HepG2 (cell line): ENCODE measurements around the gene FRMPD3. TPM values are rescaled to one million over a fixed set of nuclear protein-coding genes. Genes with fewer than 3 reads are reported as not detected.

Experiments
- ATAC-seq: fragments of 200-7000 bp; cut with Tn5 transposase; 3 replicates; pipeline ENCODE4 v1.9.1; 2020; ENCODE audit warnings: mild to moderate bottlenecking, moderate library complexity
- BruUV-seq: library from RNA; stranded (reverse); fragments of 400-500 nt; replicated peaks from 2 replicates; lab custom pipeline; 2021; lab: Mats Ljungman, UMichigan
- CTCF ChIA-PET: fragments of 300-600 bp; formaldehyde crosslinking; extraction: SDS; loops from one replicate; lab custom pipeline; 2021; ENCODE audit warnings: low total read pairs, inconsistent platforms, low intra/inter-chr PET ratio; lab: Yijun Ruan, JAX
- POLR2A ChIA-PET: fragments of 350-600 bp; sonication (Branson Sonifier 250); formaldehyde crosslinking; loops from one replicate; lab custom pipeline; 2020; ENCODE audit warnings: antibody characterized with exemption, inconsistent platforms; lab: Yijun Ruan, JAX
- DNase-seq: peaks from one replicate; pipeline ENCODE4 v3.0.0-alpha.2; 2015; ENCODE audit warnings: low spot score
- FAIRE-seq: peaks from 3 replicates; lab custom pipeline; 2011; peaks lifted over from hg19 to GRCh38; lab: Jason Lieb, UNC
- H2AFZ ChIP-seq: one replicate; pipeline ENCODE4 v1.6.1; 2011; ENCODE audit warnings: low read length, inconsistent platforms
- H3K27ac ChIP-seq: fragments of 300-600 bp; 3 replicates; pipeline ENCODE4 v1.8.0; 2011; ENCODE audit warnings: mixed run types, mild to moderate bottlenecking, mixed read lengths, low read length, inconsistent platforms; ENCODE audit not compliant: insufficient read depth; ENCODE audit errors: extremely low read length
- H3K27me3 ChIP-seq, 2 experiments: fragments of 200-600 bp in 1 of 2; 2 replicates in 1 of 2; 3 replicates in 1 of 2; pipeline versions ENCODE4 v1.6.0 to v1.8.0; 2011; ENCODE audit warnings: low read length in 2 of 2, mild to moderate bottlenecking in 2 of 2, moderate library complexity in 2 of 2, inconsistent platforms in 1 of 2; ENCODE audit not compliant: insufficient read depth in 2 of 2, control insufficient read depth in 1 of 2
- H3K36me3 ChIP-seq, 2 experiments: fragments of 200-600 bp in 1 of 2; replicated peaks in 1 of 2; 2 replicates in 1 of 2; 3 replicates in 1 of 2; pipeline versions ENCODE4 v1.5.1 to v1.8.0; 2011; ENCODE audit warnings: low read length in 2 of 2, inconsistent platforms in 1 of 2; ENCODE audit not compliant: insufficient read depth in 2 of 2, control insufficient read depth in 1 of 2
- H3K4me1 ChIP-seq: 2 replicates; pipeline ENCODE4 v1.5.1; 2012; ENCODE audit warnings: low read length, inconsistent platforms; ENCODE audit not compliant: insufficient read depth
- H3K4me2 ChIP-seq: 2 replicates; pipeline ENCODE4 v1.6.0; 2011; ENCODE audit warnings: low read depth, low read length, inconsistent platforms
- H3K4me3 ChIP-seq, 3 experiments: fragments of 200-600 bp in 1 of 3; sonication (generic), shearing (Covaris generic) in 1 of 3; replicated peaks in 1 of 3; 2 replicates each; pipeline ENCODE4 v1.5.1; 2011 to 2016; ENCODE audit warnings: low read length in 3 of 3, inconsistent platforms in 2 of 3, low read depth in 2 of 3, mild to moderate bottlenecking in 2 of 3, control low read depth in 1 of 3, mixed read lengths in 1 of 3; ENCODE audit not compliant: insufficient read depth in 1 of 3
- H3K79me2 ChIP-seq: one replicate; pipeline ENCODE4 v1.6.1; 2011; ENCODE audit warnings: low read length, inconsistent platforms; ENCODE audit not compliant: insufficient read depth
- H3K9ac ChIP-seq: 2 replicates; pipeline ENCODE4 v1.6.0; 2011; ENCODE audit warnings: mild to moderate bottlenecking, low read depth, low read length, inconsistent platforms; ENCODE audit not compliant: insufficient read depth
- H3K9me3 ChIP-seq: 2 replicates; pipeline ENCODE4 v1.5.1; 2012; ENCODE audit warnings: mild to moderate bottlenecking, low read length
- H4K20me1 ChIP-seq: 2 replicates; pipeline ENCODE4 v1.6.0; 2011; ENCODE audit warnings: inconsistent platforms, mild to moderate bottlenecking, low read length, moderate library complexity; ENCODE audit not compliant: insufficient read depth
- DNMT3B ChIP-seq: conservative IDR thresholded peaks from 2 replicates; pipeline ENCODE4 v1.6.1; 2016; ENCODE audit warnings: missing biosample characterization, control low read depth
- MED1 ChIP-seq: sonication (generic); formaldehyde crosslinking; IDR thresholded peaks from 2 replicates; pipeline ENCODE4 v1.4.0; 2020; ENCODE audit warnings: missing genetic modification reagents
- MYNN ChIP-seq: sonication (generic); formaldehyde crosslinking; IDR thresholded peaks from 2 replicates; pipeline ENCODE4 v1.4.0; 2020; ENCODE audit warnings: mild to moderate bottlenecking, low read depth, missing genetic modification reagents
- PRPF4 ChIP-seq: fragments of 200-400 bp; formaldehyde crosslinking; IDR thresholded peaks from 2 replicates; pipeline ENCODE4 v1.6.1; 2016; ENCODE audit warnings: low read length, low read depth; ENCODE audit not compliant: poor library complexity, severe bottlenecking
- SRF ChIP-seq: IDR thresholded peaks from 2 replicates; pipeline ENCODE4 v1.6.1; 2011; ENCODE audit warnings: mild to moderate bottlenecking, low read depth, low read length, moderate library complexity
- U2AF1 ChIP-seq: fragments of 200-400 bp; formaldehyde crosslinking; optimal IDR thresholded peaks from 2 replicates; pipeline ENCODE3; 2017; ENCODE audit warnings: mild to moderate bottlenecking, low read depth, low read length
- ZFP37 ChIP-seq: sonication (generic); formaldehyde crosslinking; IDR thresholded peaks from 2 replicates; pipeline ENCODE4 v1.4.0; 2020; ENCODE audit warnings: missing genetic modification reagents, borderline replicate concordance
- WGBS: methylation state at CpG from one replicate; pipeline ENCODE4 v1.1.6; 2017; ENCODE audit warnings: low lambda C conversion rate; 5-methylcytosine and 5-hydroxymethylcytosine counted together
- in situ Hi-C: cut with HindIII; loops from 2 replicates; pipeline ENCODE4 v1.10.0; 2017; ENCODE audit warnings: low pct_unique_long_range_greater_than_20kb; ENCODE audit not compliant: extremely low pct_ligation_motif_present
- intact Hi-C: fragments of 100-400 bp; cut with micrococcal nuclease; formaldehyde crosslinking; loops from one replicate; pipeline ENCODE4 v1.10.0; 2022; ENCODE audit not compliant: unreplicated experiment
- polyA plus RNA-seq, 8 experiments: library from polyadenylated mRNA; depleted of rRNA in 3 of 8; stranded (reverse) in 7 of 8; unstranded in 1 of 8; fragments of >200 nt; fragmentation: Illumina TruSeq in 4 of 8; extraction: Trizol in 4 of 8; gene quantifications; 2 replicates each; pipeline versions ENCODE4 v1.2.1 to v1.2.3, GENCODE V29; 2011 to 2016; ENCODE audit warnings: low read depth in 4 of 8, missing spikeins in 1 of 8, mixed read lengths in 1 of 8; ENCODE audit not compliant: insufficient read depth in 1 of 8
- total RNA-seq, 5 experiments: library from RNA; depleted of rRNA; stranded (reverse); fragments of >200 nt; fragmentation: Illumina TruSeq; extraction: Trizol; gene quantifications; 2 replicates each; pipeline ENCODE4 v1.2.3, GENCODE V29; 2016; ENCODE audit warnings: low read depth in 1 of 5
- TF ChIP-seq, protein P1 (sequence below): sonication (generic); formaldehyde crosslinking; IDR thresholded peaks from 2 replicates; pipeline ENCODE4 v1.5.0; 2020; ENCODE audit warnings: mild to moderate bottlenecking, missing genetic modification reagents, borderline replicate concordance
- TF ChIP-seq, protein P2 (sequence below): sonication (generic); formaldehyde crosslinking; IDR thresholded peaks from 2 replicates; pipeline ENCODE4 v1.4.0; 2020; ENCODE audit warnings: missing genetic modification reagents
- TF ChIP-seq, protein P3 (sequence below): sonication (generic); formaldehyde crosslinking; IDR thresholded peaks from 2 replicates; pipeline ENCODE4 v1.5.0; 2020; ENCODE audit warnings: mild to moderate bottlenecking, missing genetic modification reagents, moderate library complexity
- TF ChIP-seq, protein P4 (sequence below): sonication (generic); formaldehyde crosslinking; IDR thresholded peaks from 2 replicates; pipeline ENCODE4 v1.4.0; 2020; ENCODE audit warnings: missing genetic modification reagents
- TF ChIP-seq, protein P5 (sequence below): sonication (generic); formaldehyde crosslinking; IDR thresholded peaks from 2 replicates; pipeline ENCODE4 v1.4.0; 2020; ENCODE audit warnings: missing genetic modification reagents

The FRMPD3 gene
- total and polyA plus RNA-seq, 2 of the 13 experiments (the other 11 are each of a cell fraction or from before 2014, with no cell fraction given): not detected

DNA sequence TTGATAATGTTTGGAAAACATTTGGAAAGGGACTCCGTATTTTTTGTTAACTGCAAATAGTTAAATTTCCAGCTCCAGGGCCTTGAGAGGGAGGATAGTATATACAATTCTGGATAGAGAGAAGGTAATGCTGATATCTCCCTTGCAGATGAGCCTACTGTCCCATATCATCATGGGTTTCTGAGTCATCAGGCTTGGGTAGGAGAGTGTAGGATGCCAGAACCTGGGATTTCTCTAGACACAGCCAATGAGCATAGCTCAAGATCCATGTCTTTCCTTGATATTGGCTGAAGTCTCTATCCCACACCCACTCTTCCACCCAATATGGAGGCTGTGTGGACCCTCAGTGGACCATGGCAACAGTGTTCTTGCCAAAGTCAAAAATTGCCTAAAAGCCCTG, 7.8 kb downstream of the FRMPD3 start:
- WGBS: 84% methylated on average over 1 of the region's 1 CpG
- Histone ChIP-seq H3K9ac (no peak overlapping the region), H3K79me2 (no peaks in the 10 kb centered on the region), H3K36me3 (no peaks in the 10 kb centered on the region), H4K20me1 (no peaks in the 10 kb centered on the region), H3K4me2 (no peak overlapping the region), H3K27ac (no peak overlapping the region), H3K4me1 (no peaks in the 10 kb centered on the region), H3K9me3 (no peaks in the 10 kb centered on the region), H3K27me3 (peaks cover 0 to under 1% of the 10 kb centered on the region in 2 experiments; a peak in 1 of 5 replicates), H2AFZ (no peak overlapping the region), H3K4me3 (no peak overlapping the region)
- POLR2A ChIA-PET: no interaction called here
- no peak for ATAC-seq
- no TSS peak for BruUV-seq
- in situ Hi-C loops (no loop called here), intact Hi-C loops (no loop called here)
- DNase-seq: no peak
- CTCF ChIA-PET: no interaction called here
- FAIRE-seq: no peak
- no peak for TF ChIP-seq MYNN (CRISPR knock-in tag)
- TF ChIP-seq, protein P1, sequence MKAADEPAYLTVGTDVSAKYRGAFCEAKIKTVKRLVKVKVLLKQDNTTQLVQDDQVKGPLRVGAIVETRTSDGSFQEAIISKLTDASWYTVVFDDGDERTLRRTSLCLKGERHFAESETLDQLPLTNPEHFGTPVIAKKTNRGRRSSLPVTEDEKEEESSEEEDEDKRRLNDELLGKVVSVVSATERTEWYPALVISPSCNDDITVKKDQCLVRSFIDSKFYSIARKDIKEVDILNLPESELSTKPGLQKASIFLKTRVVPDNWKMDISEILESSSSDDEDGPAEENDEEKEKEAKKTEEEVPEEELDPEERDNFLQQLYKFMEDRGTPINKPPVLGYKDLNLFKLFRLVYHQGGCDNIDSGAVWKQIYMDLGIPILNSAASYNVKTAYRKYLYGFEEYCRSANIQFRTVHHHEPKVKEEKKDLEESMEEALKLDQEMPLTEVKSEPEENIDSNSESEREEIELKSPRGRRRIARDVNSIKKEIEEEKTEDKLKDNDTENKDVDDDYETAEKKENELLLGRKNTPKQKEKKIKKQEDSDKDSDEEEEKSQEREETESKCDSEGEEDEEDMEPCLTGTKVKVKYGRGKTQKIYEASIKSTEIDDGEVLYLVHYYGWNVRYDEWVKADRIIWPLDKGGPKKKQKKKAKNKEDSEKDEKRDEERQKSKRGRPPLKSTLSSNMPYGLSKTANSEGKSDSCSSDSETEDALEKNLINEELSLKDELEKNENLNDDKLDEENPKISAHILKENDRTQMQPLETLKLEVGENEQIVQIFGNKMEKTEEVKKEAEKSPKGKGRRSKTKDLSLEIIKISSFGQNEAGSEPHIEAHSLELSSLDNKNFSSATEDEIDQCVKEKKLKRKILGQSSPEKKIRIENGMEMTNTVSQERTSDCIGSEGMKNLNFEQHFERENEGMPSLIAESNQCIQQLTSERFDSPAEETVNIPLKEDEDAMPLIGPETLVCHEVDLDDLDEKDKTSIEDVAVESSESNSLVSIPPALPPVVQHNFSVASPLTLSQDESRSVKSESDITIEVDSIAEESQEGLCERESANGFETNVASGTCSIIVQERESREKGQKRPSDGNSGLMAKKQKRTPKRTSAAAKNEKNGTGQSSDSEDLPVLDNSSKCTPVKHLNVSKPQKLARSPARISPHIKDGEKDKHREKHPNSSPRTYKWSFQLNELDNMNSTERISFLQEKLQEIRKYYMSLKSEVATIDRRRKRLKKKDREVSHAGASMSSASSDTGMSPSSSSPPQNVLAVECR (CRISPR knock-in tag): no peak
- TF ChIP-seq, protein P2, sequence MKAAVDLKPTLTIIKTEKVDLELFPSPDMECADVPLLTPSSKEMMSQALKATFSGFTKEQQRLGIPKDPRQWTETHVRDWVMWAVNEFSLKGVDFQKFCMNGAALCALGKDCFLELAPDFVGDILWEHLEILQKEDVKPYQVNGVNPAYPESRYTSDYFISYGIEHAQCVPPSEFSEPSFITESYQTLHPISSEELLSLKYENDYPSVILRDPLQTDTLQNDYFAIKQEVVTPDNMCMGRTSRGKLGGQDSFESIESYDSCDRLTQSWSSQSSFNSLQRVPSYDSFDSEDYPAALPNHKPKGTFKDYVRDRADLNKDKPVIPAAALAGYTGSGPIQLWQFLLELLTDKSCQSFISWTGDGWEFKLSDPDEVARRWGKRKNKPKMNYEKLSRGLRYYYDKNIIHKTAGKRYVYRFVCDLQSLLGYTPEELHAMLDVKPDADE (CRISPR knock-in tag): no peak
- TF ChIP-seq U2AF1: no peak
- TF ChIP-seq, protein P3, sequence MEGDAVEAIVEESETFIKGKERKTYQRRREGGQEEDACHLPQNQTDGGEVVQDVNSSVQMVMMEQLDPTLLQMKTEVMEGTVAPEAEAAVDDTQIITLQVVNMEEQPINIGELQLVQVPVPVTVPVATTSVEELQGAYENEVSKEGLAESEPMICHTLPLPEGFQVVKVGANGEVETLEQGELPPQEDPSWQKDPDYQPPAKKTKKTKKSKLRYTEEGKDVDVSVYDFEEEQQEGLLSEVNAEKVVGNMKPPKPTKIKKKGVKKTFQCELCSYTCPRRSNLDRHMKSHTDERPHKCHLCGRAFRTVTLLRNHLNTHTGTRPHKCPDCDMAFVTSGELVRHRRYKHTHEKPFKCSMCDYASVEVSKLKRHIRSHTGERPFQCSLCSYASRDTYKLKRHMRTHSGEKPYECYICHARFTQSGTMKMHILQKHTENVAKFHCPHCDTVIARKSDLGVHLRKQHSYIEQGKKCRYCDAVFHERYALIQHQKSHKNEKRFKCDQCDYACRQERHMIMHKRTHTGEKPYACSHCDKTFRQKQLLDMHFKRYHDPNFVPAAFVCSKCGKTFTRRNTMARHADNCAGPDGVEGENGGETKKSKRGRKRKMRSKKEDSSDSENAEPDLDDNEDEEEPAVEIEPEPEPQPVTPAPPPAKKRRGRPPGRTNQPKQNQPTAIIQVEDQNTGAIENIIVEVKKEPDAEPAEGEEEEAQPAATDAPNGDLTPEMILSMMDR (CRISPR knock-in tag): no peak
- TF ChIP-seq MED1: no peak
- no peak for TF ChIP-seq SRF
- no peak for TF ChIP-seq PRPF4
- TF ChIP-seq, protein P4, sequence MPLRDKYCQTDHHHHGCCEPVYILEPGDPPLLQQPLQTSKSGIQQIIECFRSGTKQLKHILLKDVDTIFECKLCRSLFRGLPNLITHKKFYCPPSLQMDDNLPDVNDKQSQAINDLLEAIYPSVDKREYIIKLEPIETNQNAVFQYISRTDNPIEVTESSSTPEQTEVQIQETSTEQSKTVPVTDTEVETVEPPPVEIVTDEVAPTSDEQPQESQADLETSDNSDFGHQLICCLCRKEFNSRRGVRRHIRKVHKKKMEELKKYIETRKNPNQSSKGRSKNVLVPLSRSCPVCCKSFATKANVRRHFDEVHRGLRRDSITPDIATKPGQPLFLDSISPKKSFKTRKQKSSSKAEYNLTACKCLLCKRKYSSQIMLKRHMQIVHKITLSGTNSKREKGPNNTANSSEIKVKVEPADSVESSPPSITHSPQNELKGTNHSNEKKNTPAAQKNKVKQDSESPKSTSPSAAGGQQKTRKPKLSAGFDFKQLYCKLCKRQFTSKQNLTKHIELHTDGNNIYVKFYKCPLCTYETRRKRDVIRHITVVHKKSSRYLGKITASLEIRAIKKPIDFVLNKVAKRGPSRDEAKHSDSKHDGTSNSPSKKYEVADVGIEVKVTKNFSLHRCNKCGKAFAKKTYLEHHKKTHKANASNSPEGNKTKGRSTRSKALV (CRISPR knock-in tag): no peak
- TF ChIP-seq ZFP37 (CRISPR knock-in tag): no peak
- no peak for TF ChIP-seq DNMT3B (CRISPR knock-in tag)
- TF ChIP-seq, protein P5, sequence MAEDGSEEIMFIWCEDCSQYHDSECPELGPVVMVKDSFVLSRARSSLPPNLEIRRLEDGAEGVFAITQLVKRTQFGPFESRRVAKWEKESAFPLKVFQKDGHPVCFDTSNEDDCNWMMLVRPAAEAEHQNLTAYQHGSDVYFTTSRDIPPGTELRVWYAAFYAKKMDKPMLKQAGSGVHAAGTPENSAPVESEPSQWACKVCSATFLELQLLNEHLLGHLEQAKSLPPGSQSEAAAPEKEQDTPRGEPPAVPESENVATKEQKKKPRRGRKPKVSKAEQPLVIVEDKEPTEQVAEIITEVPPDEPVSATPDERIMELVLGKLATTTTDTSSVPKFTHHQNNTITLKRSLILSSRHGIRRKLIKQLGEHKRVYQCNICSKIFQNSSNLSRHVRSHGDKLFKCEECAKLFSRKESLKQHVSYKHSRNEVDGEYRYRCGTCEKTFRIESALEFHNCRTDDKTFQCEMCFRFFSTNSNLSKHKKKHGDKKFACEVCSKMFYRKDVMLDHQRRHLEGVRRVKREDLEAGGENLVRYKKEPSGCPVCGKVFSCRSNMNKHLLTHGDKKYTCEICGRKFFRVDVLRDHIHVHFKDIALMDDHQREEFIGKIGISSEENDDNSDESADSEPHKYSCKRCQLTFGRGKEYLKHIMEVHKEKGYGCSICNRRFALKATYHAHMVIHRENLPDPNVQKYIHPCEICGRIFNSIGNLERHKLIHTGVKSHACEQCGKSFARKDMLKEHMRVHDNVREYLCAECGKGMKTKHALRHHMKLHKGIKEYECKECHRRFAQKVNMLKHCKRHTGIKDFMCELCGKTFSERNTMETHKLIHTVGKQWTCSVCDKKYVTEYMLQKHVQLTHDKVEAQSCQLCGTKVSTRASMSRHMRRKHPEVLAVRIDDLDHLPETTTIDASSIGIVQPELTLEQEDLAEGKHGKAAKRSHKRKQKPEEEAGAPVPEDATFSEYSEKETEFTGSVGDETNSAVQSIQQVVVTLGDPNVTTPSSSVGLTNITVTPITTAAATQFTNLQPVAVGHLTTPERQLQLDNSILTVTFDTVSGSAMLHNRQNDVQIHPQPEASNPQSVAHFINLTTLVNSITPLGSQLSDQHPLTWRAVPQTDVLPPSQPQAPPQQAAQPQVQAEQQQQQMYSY: no peak
